Fibroblast of lung (primary cell): Measurements from ENCODE around the gene FYN. TPM values are rescaled to one million over a fixed set of nuclear protein-coding genes. Genes with fewer than 3 reads are reported as not detected.

Experiments used
- DNase-seq, 2 donors: peaks; one replicate each; pipeline versions ENCODE4 v3.0.0 to v3.0.0-alpha.2; 2010; ENCODE audit warnings: low read depth in 2 of 2
- H2AFZ ChIP-seq: 2 replicates; pipeline ENCODE4 v1.5.1; 2012; ENCODE audit warnings: low read length, control low read depth, inconsistent platforms
- H3K27ac ChIP-seq: 2 replicates; pipeline ENCODE4 v1.5.1; 2011; ENCODE audit warnings: low read length, control low read depth; ENCODE audit not compliant: insufficient read depth
- H3K27me3 ChIP-seq: 2 replicates; pipeline ENCODE4 v1.5.1; 2011; ENCODE audit warnings: mild to moderate bottlenecking, low read length; ENCODE audit not compliant: control insufficient read depth, insufficient read depth
- H3K36me3 ChIP-seq: 2 replicates; pipeline ENCODE4 v1.5.1; 2011; ENCODE audit warnings: low read length; ENCODE audit not compliant: control insufficient read depth, insufficient read depth
- H3K4me1 ChIP-seq: 2 replicates; pipeline ENCODE4 v1.5.1; 2011; ENCODE audit warnings: low read length; ENCODE audit not compliant: control insufficient read depth, insufficient read depth; ENCODE audit errors: extremely low read depth
- H3K4me2 ChIP-seq: 2 replicates; pipeline ENCODE4 v1.5.1; 2011; ENCODE audit warnings: low read length, control low read depth; ENCODE audit not compliant: insufficient read depth; ENCODE audit errors: extremely low read depth
- H3K4me3 ChIP-seq, 4 experiments: fragments of 200-600 bp in 1 of 4; sonication (generic) in 1 of 4; replicated peaks in 1 of 4; 2 replicates each; pipeline ENCODE4 v1.5.1; 2011 to 2016; ENCODE audit warnings: low read length in 4 of 4, low read depth in 3 of 4, mild to moderate bottlenecking in 3 of 4, control low read depth in 2 of 4, inconsistent platforms in 1 of 4, mixed read lengths in 1 of 4; ENCODE audit not compliant: insufficient read depth in 1 of 4; ENCODE audit errors: control extremely low read depth in 1 of 4
- H3K79me2 ChIP-seq: 2 replicates; pipeline ENCODE4 v1.5.1; 2012; ENCODE audit warnings: mild to moderate bottlenecking, low read length, inconsistent platforms; ENCODE audit not compliant: control insufficient read depth, insufficient read depth
- H3K9ac ChIP-seq: 2 replicates; pipeline ENCODE4 v1.5.1; 2011; ENCODE audit warnings: mild to moderate bottlenecking, low read length, control low read depth; ENCODE audit not compliant: insufficient read depth
- H3K9me3 ChIP-seq: 2 replicates; pipeline ENCODE4 v1.5.1; 2012; ENCODE audit warnings: low read depth, low read length; ENCODE audit not compliant: control insufficient read depth, insufficient read depth
- H4K20me1 ChIP-seq: 2 replicates; pipeline ENCODE4 v1.5.1; 2011; ENCODE audit warnings: low read length; ENCODE audit not compliant: control insufficient read depth, insufficient read depth; ENCODE audit errors: extremely low read depth
- CTCF ChIP-seq, 2 donors: IDR thresholded peaks in 1 of 2; conservative IDR thresholded peaks in 1 of 2; 1 replicate in 1 of 2; 2 replicates in 1 of 2; pipeline ENCODE4 v1.5.1; 2011 to 2012; ENCODE audit warnings: low read length in 2 of 2, control low read depth in 1 of 2, inconsistent platforms in 1 of 2, low read depth in 1 of 2, mild to moderate bottlenecking in 1 of 2
- EZH2 ChIP-seq: IDR thresholded peaks from 2 replicates; pipeline ENCODE4 v1.5.1; 2012; ENCODE audit warnings: low read length, control low read depth, mild to moderate bottlenecking; ENCODE audit errors: missing control alignments
- polyA plus RNA-seq, 2 donors: library from polyadenylated mRNA; depleted of rRNA in 1 of 2; stranded (reverse) in 1 of 2; unstranded in 1 of 2; fragments of >200 nt; gene quantifications; 2 replicates each; pipeline ENCODE4 v1.2.1, GENCODE V29; 2011 to 2012; ENCODE audit warnings: missing spikeins in 1 of 2
- total RNA-seq: library from RNA; depleted of rRNA; stranded (reverse); fragments of >200 nt; gene quantifications from 2 replicates; pipeline ENCODE4 v1.2.1, GENCODE V29; 2014

The FYN gene
- total and polyA plus RNA-seq, 2 donors (not counting 1 experiment from before 2014, with no cell fraction given) = 64.7 TPM

- Histone ChIP-seq H3K27me3 (no peaks in the 10 kb centered on the region), H3K4me3 (no peak overlapping the region), H4K20me1 (no peaks in the 10 kb centered on the region), H3K9me3 (no peaks in the 10 kb centered on the region), H2AFZ (no peak overlapping the region), H3K4me2 (no peak overlapping the region), H3K36me3 (no peaks in the 10 kb centered on the region), H3K9ac (no peak overlapping the region), H3K4me1 (no peaks in the 10 kb centered on the region), H3K79me2 (peaks cover 1% of the 10 kb centered on the region), H3K27ac (no peak overlapping the region)
- TF ChIP-seq EZH2 (no peak), CTCF (conservative IDR thresholded peaks at IDR 0.05 in 1 of 2, IDR thresholded peaks at IDR 0.05 in 1 of 2; ENCODE audit: low read depth in 1 of 2, low read length in 2 of 2) (no peak)
- peak in 1 of 2 donors; percentile 16 for DNase-seq
Measured at GRCh38 chr6:111850295-111850937, 22.8 kb downstream of the FYN start.

DNA sequence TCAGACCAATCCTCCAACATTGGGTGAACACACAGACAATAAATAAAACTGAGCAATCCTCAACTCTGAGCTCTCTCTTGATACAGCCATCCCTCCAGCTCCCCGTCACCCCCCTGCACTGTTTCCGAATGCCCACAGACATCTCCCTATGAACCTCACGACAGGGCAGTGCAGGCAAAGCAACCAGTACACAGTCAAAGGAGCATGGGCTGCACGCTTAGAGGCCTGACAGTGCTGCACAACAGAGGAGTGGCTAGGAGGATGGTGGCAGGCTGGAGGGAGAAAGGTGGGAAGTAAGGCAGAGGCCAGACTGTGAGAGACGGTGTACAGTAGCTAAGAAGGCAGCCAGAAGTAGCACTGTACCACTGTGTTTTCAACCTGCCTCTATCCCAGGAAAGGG is 24.0 kb downstream of the FYN start:
- Histone ChIP-seq H3K9me3 (no peaks in the 10 kb centered on the region), H3K27me3 (no peaks in the 10 kb centered on the region), H3K4me1 (no peaks in the 10 kb centered on the region), H4K20me1 (no peaks in the 10 kb centered on the region), H3K27ac (no peak overlapping the region), H2AFZ (no peak overlapping the region), H3K4me2 (no peak overlapping the region), H3K9ac (no peak overlapping the region), H3K79me2 (peaks cover 1% of the 10 kb centered on the region), H3K36me3 (no peaks in the 10 kb centered on the region), H3K4me3 (no peak overlapping the region)
- TF ChIP-seq EZH2 = no peak
- no peak for DNase-seq

DNA sequence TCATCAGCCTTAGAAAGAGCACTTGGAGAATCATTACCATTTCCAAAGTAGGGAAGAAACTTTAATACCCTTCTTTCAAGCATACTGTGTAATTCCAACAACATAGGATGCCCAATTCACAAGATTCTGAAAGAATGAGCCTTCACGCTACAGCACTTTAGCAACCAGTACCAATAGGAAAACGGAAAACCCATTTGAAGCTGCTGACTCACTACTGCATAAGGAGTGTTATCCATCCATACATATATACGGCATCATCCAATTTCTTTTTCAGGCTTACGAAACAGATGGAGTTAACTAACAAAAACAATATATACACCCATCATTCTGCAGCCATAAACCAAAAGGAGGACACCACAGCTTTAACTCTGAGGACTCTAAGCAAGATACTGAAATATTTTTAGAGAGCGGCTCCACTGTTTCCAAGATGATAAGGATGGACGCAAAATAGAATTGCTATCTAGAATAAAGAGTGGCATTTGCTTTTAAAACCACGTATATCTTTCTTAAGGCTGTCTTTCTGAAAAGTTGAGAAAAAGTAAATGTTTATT is 24.9 kb downstream of the FYN start:
- Histone ChIP-seq H4K20me1 (no peaks in the 10 kb centered on the region), H3K79me2 (peaks cover 1% of the 10 kb centered on the region), H3K9ac (no peak overlapping the region), H3K27ac (no peak overlapping the region), H2AFZ (no peak overlapping the region), H3K36me3 (no peaks in the 10 kb centered on the region), H3K4me3 (no peak overlapping the region), H3K4me1 (no peaks in the 10 kb centered on the region), H3K4me2 (no peak overlapping the region), H3K27me3 (no peaks in the 10 kb centered on the region), H3K9me3 (no peaks in the 10 kb centered on the region)
- peak in 1 of 2 donors; percentile 14 for DNase-seq
- no peak for TF ChIP-seq EZH2
- TF ChIP-seq CTCF (conservative IDR thresholded peaks at IDR 0.05 in 1 of 2, IDR thresholded peaks at IDR 0.05 in 1 of 2; ENCODE audit: low read depth in 1 of 2, low read length in 2 of 2) = no peak
